HG03066 (cell line): ENCODE data around the gene P2RX5.
A peak's percentile ranks its signal among the peaks of the same experiment; 100 is the strongest.
"Not testable (repeated sequence)": the region's sequence is repeated elsewhere in the genome, so short reads cannot be mapped to it uniquely, and the experiment has no call there.

Experiments used
- ATAC-seq: cut with Tn5 transposase; IDR thresholded peaks from one replicate; pipeline ENCODE4 v1.9.1; 2021; ENCODE audit warnings: low read depth; ENCODE audit not compliant: unreplicated experiment

The P2RX5 gene

DNA sequence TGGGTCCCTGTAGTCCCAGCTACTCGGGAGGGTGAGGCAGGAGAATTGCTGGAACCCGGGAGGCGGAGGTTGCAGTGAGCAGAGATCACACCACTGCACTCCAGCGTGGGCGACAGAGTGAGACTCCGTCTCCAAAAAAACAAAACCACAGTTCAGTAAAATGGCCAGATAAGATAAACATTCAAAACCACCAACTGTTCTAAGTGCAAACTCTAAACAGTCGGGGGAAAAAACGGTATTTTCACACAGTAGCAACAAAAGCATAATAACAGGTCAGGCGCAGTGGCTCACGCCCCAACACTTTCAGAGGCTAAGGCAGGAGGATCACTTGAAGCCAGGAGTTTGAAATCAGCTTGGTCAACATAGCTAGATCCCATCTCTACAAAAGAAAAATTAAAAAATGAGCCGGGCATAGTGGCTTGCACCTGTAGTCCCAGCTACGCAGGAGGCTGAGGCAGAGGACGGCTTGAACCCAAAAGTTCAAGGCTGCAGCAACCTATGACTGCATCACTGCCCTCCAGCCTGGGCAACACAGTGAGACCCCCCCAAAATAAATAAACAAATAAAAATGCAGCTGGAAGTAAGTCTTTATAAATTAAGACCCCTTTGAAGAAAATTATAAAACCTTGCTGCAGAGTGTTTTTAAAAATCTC is 17.0 kb upstream of the P2RX5 start:
- no peak for ATAC-seq

DNA sequence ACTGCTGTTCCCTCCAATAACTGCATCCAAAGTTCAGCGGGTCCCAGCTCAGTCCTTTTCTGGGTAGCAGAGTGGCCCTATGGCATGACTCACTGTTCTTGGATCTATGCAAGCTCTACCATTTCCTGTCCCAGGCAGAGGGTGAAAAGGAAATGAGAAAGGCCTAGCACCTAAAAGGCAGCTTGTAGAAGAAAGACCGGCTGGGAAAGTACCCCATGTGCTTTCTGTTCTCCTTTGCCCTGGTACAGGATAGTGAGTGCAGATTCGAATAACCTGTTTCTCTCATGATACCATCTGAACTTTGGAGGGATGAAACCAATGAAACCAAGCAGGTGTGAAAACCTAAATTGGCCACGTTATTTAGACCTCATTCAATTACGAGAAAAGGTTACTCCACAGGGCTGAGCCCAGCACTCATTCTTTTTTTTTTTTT is 15.0 kb upstream of the P2RX5 start:
- peak; percentile 94 for ATAC-seq

DNA sequence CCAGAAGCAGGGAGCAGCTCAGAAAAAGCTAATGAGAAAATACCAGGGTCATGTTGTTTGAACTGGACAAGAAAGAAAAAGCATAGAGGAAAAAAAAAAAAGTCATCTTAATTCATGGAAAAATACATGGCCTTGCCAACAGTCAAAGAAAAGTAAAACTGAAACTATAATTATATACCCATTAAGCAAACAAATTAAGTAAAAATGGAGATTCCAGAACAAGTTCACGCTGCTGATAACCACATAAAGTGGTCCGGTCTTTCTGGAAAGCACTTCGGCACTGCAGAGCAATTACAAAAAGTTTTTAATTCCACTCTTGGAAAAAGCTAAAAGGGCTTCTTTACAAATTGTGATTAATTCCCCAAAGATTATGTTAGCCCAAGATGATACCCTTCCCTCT is 12.4 kb upstream of the P2RX5 start:
- ATAC-seq: no peak

DNA sequence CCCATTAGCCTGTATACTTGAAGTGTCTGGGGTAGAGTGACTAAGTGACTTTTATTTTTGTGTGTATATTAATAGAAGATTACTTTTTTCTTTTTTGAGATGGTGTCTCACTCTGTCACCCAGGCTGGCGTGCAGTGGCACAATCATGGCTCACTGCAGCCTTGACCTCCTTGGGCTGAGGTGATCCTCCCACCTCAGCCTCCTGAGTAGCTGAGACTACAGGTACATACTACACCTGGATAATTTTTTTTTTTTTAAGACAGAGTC is 9.7 kb upstream of the P2RX5 start:
- ATAC-seq: not testable (repeated sequence)

DNA sequence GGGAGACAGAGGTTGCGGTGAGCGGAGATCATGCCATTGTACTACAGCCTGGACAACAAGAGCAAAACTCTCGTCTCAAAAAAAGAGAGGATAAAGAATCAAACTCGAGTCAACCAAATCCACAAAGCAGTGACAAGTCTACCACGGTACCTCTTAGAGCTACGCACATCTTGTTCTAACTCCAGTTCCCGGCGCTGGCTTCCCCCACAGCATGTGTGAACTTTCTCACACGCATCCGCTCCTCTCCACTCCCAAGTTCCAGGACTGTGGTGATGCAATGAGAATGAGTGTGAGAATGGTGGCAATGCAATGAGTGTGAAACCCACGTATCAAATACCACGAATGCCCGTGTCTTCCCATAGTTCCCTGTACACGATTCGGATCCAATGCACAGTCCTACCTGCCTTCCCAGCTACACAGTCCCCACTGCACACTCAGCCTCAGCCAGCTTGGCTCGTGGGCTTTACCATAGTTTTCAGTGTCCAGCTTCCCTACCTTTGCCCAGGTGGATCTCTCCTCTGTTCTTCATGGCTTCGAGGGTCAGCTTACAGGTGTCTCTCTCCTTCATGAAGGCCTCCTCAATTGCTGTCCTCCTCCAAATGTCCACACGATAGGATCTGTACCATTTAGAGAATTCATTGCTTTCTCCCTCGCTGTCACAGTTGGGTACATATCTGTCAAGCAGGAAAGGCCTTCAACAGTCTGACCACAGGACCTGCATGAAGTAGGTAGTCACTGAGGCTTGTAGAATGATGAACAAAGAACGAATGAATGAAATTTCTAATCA is 9.2 kb upstream of the P2RX5 start:
- no peak for ATAC-seq

DNA sequence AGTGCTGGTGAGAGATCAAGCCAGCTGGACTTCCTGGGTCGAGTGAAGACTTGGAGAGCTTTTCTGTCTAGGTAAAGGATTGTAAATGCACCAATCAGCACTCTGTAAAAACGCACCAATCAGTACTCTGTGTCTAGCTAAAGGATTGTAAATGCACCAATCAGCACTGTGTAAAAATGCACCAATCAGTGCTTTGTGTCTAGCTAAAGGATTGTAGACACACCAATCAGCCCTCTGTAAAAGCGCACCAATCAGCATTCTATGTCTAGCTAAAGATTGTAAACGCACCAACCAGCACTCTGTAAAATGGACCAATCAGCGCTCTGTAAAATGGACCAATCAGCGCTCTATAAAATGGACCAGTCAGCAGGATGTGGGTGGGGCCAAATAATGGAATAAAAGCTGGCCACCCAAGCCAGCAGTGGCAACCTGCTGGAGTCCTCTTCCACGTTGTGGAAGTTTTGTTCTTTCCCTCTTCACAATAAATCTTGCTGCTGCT is 6.1 kb upstream of the P2RX5 start:
- ATAC-seq: not testable (repeated sequence)

DNA sequence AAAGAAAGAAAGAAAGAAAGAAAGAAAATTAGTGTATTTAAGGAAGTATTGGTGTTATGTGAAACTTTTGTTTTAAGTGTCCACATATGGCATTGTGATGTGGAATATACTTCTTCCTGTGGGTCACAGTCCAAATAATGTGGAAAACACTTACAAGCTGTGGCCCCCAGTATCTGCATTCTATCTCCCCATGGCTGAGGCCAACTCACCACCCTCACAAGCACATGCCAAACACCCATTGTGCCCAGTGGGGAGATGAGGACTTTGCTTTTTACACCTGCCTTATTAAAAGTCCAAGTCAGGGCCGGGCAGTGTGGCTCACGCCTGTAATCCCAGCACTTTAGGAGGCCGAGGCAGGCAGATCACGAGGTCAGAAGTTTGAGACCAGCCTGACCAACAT is 4.0 kb upstream of the P2RX5 start:
- no peak for ATAC-seq

DNA sequence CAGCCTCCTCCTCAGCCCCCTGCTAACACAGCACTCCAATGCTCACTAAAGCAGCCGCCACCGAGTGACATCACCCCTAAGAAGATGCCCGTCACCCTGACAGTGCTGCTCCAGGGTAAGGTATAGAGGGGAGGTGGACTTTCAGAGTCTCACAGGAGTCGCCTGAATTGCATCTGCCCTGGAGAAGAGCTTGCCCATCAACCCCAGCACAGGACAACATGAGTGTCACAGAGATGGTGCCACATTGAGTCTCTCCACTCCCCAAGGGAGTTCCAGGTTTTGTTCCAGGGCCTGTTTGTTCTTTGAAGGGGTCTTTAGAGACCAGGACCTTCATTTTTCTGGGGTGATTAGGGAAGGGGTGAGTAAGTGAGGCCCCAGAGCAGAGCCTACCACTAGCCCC is 2.2 kb upstream of the P2RX5 start:
- no peak for ATAC-seq

DNA sequence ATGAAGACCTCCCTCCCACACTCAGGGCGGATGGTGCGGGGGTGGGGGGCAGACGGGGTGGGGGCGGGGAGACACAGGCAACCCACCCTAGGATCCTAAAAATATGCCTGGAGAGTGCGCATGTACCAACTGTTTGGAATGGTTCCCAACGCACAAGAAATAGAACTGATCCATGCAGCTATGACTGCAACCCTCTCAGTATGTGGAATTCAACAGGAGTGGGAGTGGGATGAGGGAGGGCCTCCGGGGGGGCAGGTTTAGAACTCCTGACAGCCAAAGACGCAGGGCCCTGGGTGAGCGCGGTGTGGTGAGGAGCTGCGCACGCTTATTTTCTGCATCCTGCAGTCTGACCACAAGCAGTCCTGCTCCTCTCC is 1.1 kb upstream of the P2RX5 start:
- no peak for ATAC-seq

DNA sequence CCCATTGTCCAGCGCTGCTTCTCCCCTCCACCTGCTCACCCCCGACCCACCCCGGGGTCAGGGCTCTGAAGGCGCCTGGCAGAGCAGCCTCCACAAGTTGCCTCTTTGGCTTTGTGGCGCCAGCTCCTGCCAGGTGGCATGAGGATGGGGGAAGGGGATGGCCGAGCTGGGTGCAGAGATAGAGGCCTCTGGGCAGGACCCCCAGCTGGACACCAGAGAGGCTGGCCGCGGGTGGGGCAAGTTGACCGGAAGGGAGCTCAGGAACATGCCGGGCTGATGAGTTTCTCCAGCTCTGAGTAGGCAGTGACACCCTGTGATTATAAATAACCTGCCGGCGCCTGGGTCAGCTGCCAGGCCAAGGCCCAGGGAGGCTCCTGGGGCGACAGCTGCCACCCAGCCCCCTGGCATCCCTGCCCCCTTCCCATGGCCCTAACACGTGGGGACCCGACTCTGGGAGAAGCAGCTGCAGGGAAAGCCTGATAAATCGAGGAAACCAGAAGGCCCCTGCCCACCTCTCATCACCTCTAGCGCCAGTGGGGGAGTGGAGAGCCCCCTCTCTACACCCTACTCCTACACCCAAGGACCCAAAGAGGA is 729 bp downstream of the P2RX5 start:
- no peak for ATAC-seq

DNA sequence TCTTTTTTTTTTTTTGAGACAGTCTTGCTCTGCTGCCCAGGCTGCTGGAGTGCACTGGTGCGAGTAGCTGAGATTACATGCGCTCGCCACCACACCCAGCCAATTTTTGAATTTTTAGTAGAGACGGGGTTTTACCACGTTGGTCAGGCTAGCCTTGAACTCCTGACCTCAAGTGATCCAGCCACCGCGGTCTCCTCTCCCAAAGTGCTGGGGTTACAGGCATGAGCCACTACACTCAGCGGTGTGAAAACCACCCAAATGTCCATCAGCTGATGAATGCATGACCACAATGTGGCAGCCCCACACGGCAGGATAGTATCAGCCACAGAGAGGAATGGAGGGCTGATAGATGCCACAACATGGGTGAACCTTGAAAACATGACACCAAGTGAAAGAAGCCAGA is 2.1 kb downstream of the P2RX5 start:
- ATAC-seq: no peak

DNA sequence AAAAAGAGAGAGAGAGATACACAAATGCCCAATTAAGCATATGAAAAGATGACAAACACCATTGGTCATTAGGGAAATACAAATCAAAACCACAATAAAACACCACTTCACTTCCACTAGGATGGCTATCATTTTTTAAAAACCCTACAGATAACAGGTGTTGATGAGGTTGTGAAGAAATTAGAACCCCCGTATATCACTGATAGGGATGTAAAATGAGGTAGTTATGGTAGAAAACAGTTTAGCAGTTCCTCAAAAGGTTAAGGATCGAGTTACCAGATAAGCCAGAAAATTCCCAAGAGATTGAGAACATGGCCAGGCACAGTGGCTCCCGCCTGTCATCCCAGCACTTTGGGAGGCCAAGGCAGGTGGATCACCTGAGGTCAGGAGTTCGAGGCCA is 2.8 kb downstream of the P2RX5 start:
- ATAC-seq: no peak

DNA sequence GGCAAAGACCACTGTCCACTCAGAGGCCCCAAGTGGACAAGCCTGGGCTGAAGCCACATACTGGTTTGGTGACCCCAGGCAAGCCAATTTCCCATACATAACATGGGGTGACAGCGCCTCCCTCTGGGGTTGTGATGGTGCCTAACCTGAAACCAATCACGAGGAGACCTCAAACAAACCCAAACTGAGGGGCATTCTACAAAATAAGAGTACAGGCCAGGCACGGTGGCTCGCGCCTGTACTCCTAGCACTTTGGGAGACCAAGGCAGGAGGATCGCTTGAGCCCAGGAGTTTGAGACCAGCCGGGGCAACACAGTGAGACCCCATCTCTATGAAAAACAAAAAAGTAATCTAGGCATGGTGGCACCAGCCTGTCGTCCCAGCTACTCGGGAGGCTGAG is 3.6 kb downstream of the P2RX5 start:
- ATAC-seq: no peak

DNA sequence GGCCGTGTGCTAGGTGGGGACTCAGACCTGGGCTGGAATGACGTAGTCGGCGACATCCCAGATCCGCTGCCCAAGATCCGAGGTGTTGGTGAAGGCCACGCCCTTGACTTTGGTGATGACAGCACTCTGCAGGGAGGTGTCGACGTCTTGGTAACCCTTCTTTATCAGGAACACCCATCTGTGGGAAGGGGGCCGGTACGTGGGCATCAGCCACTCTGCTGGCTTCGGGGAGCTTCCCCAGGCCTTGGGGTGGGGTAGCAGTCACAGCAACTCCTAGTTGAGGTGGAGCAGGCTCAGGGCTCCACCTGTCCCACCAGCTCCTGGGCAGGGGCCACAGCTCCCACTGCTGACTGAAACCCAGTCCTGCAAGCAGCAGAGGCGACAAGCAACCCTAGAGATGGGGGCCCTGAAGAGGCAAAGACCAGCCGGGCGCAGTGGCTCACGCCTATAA is 4.3 kb downstream of the P2RX5 start:
- ATAC-seq: no peak

DNA sequence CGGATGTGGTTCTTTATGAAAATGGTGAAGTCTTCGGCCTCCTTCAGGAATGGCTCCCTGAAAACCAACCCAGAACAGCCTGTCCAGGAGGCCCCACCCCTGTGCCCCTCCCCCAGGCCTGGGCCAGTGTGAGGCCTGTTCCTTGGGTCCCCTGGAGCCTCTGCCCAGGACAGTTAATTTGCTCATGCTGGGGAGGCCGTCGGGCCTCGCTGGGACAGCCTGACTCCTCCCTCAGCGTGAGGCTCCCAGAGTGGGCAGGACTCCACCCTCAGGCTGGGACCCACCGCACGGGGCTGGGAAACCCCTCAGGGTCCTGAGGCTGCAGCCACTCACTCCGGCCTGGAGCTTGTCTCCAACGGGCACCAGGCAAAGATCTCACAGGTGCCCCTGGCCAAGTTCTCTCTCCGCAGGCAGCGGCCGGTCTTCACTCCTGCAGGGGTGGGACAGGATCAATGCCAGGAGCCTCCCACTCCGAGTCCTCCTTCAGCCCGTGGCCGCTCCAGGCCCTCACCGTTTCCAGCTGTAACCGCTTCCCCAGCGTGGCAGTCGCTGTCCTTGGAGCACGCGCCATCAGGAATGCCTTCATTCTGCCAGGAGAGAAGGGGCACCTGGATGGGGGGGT is 5.8 kb downstream of the P2RX5 start:
- ATAC-seq: no peak

DNA sequence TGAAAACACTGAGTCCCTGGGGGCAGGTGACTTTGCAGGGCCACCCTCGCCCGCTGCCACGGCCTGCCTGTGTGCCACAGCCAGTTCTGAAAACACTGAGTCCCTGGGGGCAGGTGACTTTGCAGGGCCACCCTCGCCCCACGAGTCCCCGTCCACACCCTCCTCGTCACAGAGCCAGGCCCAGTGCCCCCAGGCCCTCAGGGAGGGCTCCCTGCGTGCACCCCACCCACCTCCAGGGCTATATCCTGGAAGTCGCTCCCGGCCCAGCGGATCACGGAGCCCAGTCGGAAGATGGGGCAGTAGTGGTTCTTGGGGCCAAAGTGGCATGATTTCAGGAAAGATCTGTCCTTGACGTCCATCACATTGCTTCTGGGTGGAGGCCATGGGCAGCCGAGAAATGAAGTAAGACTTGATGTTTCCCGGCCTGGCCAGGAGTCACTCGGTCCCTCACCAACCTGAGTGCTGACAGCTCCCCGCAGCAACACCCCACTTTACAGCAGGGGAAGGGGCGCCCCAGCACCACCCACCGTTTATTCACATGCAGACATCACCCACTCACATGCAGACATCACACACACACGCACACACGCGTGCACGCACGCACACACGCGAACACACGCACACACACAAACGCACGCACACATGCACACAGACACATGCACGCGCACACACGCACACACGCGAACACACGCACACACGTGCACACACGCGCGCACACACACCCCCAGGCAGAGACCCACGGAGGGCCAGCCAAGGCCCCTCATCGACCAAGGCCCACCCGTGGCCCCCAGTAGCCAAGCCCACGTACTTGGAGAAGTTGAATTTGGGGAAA is 6.5 kb downstream of the P2RX5 start:
- no peak for ATAC-seq

DNA sequence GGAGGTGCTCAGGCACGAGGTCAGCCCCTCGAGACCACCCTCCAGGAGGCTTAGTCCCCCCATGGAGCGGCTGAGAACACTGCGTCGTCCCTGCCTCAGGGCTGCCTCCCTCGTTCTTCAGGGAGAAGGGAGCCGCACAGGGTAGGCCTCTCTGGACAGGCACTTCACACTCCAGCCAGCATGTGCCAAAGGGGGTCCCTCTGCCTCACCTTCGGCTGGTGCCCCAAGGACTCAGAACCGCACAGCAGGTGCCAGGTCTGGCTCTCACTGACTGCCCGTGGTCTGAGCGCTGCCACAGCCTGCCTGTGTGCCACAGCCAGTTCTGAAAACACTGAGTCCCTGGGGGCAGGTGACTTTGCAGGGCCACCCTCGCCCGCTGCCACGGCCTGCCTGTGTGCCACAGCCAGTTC is 7.1 kb downstream of the P2RX5 start:
- ATAC-seq: no peak

DNA sequence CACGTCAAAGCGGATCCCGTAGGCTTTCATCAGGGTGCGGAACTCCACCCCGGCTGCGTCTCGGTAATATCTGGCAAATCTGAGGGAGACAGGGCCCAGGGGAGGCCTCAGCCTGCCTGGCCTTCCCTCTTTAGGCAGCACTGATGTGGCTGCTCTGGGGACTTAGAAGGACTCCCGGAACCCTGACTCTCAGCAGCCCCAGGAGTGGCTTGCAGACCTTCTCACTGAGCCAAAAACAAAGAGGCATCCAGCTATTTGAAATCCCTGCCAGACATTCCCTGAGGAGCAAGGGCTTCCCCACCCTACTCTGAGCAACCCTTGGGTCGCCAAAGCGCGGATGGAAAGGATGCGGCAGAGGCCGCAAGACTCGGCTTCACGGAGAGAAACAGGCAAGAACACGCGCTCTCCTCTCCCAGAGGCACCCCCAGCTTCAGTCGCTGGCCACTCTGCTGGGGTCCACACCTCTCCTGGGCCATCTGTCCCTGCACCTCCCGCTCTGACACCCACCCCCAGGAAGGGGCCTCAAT is 7.9 kb downstream of the P2RX5 start:
- no peak for ATAC-seq

DNA sequence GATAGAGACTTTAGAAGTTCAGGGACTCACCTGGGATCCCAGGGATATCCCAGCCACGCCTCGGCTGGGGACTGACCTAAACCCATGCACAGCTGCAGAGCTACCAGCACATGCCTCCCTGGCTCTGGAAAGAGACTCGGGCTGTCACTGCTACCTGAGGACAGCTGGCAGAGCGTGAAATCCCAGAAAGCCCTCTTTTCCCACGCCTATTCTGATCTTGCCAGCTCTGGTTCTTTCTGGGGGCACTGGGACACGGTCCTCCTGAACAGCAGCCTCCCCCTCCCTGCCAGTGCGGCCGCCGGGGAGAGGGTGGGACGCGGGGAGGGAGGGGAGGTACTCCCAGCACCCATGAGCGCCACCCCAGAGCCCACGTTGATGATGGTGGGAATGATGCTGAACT is 10.8 kb downstream of the P2RX5 start:
- ATAC-seq: no peak

DNA sequence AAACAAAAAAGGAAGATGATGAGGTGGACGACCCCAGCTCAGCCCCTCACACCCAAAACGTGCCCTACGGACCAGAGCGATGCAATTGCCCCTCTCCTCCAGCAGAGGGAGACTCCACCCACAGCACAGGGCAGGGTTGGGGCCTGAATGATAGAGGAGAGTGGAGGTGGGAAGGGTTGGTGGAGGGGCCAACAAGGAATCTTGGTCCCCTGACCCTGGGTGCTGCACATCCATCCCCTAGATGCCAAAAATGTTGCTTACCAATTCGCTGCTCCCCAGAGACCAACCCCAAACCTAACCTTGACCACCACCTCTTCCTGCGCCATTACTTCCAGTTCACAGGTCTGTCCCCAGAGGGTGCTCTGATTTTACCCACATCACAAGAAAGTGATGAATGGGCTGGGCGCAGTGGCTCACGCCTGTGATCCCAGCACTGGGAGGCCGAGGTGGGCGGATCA is 12.9 kb downstream of the P2RX5 start:
- no peak for ATAC-seq
